ENCODE results near the gene GBP4. TPM values are rescaled to one million over a fixed set of nuclear protein-coding genes. Genes with fewer than 3 reads are reported as not detected.

The GBP4 gene
- polyA plus RNA-seq, 1 of the 3 experiments (the other 2 are of a cell fraction): 0.02 TPM

GRCh38 chr1:89213347-89213746 lies 14.6 kb upstream of the GBP4 start:
- WGBS (ENCODE audit: low lambda C conversion rate): 9% methylated on average over 1 of the region's 1 CpG
- Histone ChIP-seq H3K9me2 (no peaks in the 10 kb centered on the region), H4K20me1 (ENCODE audit: insufficient read depth) (no peaks in the 10 kb centered on the region), H3K9me3 (0 out of 2 replicates have a peak, but pooled peaks cover 3% of the 10 kb centered on the region), H3K36me3 (replicated peaks in 1 of 2; ENCODE audit: control insufficient read depth in 1 of 2, insufficient read depth in 2 of 2, low read length in 1 of 2) (no peaks in the 10 kb centered on the region), H2AFZ (ENCODE audit: low read depth) (no peak overlapping the region), H3K27me3 (ENCODE audit: insufficient read depth) (no peaks in the 10 kb centered on the region), H3K9ac (no peak overlapping the region), H3K27ac (ENCODE audit: low read depth in 2 of 2, low read length in 1 of 2) (no peak overlapping the region), H3K4me3 (ENCODE audit: low read depth in 2 of 2, low read length in 1 of 2) (no peak overlapping the region), H3F3A (replicated peaks; ENCODE audit: insufficient read depth) (no peaks in the 10 kb centered on the region), H3K4me1 (ENCODE audit: control insufficient read depth in 1 of 2, insufficient read depth in 2 of 2, low read depth in 1 of 2, low read length in 1 of 2) (no peaks in the 10 kb centered on the region), H3K79me2 (ENCODE audit: insufficient read depth) (no peaks in the 10 kb centered on the region), H3K4me2 (no peak overlapping the region)
- CTCF ChIA-PET: no interaction called here
- TF ChIP-seq RAD21 (IDR thresholded peaks at IDR 0.05; ENCODE audit: low read length): no peak
- no peak for TF ChIP-seq MXI1 (IDR thresholded peaks at IDR 0.05; ENCODE audit: low read depth, low read length)
- no peak for TF ChIP-seq NRF1 (IDR thresholded peaks at IDR 0.05; ENCODE audit: low read depth, low read length)
- no peak for TF ChIP-seq ELF1 (IDR thresholded peaks at IDR 0.05)
- TF ChIP-seq YY1 (IDR thresholded peaks at IDR 0.05; ENCODE audit: low read depth): no peak
- TF ChIP-seq, protein P1, sequence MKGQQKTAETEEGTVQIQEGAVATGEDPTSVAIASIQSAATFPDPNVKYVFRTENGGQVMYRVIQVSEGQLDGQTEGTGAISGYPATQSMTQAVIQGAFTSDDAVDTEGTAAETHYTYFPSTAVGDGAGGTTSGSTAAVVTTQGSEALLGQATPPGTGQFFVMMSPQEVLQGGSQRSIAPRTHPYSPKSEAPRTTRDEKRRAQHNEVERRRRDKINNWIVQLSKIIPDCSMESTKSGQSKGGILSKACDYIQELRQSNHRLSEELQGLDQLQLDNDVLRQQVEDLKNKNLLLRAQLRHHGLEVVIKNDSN (IDR thresholded peaks at IDR 0.05; ENCODE audit: borderline replicate concordance, low read depth): no peak
- TF ChIP-seq, protein P2, sequence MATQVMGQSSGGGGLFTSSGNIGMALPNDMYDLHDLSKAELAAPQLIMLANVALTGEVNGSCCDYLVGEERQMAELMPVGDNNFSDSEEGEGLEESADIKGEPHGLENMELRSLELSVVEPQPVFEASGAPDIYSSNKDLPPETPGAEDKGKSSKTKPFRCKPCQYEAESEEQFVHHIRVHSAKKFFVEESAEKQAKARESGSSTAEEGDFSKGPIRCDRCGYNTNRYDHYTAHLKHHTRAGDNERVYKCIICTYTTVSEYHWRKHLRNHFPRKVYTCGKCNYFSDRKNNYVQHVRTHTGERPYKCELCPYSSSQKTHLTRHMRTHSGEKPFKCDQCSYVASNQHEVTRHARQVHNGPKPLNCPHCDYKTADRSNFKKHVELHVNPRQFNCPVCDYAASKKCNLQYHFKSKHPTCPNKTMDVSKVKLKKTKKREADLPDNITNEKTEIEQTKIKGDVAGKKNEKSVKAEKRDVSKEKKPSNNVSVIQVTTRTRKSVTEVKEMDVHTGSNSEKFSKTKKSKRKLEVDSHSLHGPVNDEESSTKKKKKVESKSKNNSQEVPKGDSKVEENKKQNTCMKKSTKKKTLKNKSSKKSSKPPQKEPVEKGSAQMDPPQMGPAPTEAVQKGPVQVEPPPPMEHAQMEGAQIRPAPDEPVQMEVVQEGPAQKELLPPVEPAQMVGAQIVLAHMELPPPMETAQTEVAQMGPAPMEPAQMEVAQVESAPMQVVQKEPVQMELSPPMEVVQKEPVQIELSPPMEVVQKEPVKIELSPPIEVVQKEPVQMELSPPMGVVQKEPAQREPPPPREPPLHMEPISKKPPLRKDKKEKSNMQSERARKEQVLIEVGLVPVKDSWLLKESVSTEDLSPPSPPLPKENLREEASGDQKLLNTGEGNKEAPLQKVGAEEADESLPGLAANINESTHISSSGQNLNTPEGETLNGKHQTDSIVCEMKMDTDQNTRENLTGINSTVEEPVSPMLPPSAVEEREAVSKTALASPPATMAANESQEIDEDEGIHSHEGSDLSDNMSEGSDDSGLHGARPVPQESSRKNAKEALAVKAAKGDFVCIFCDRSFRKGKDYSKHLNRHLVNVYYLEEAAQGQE (IDR thresholded peaks at IDR 0.05; ENCODE audit: low read depth, low read length): no peak
- TF ChIP-seq EZH2phosphoT487 (IDR thresholded peaks at IDR 0.05; ENCODE audit: borderline replicate concordance, low read depth): no peak
- TF ChIP-seq RFX5 (IDR thresholded peaks at IDR 0.05; ENCODE audit: low read length): no peak
- TF ChIP-seq ZBTB33 (IDR thresholded peaks at IDR 0.05; ENCODE audit: borderline replicate concordance, low read depth): no peak
- TF ChIP-seq GABPA (IDR thresholded peaks at IDR 0.05; ENCODE audit: low read depth): no peak
- no peak for TF ChIP-seq GATA2 (CRISPR knock-in tag; IDR thresholded peaks at IDR 0.05)
- TF ChIP-seq, protein P3, sequence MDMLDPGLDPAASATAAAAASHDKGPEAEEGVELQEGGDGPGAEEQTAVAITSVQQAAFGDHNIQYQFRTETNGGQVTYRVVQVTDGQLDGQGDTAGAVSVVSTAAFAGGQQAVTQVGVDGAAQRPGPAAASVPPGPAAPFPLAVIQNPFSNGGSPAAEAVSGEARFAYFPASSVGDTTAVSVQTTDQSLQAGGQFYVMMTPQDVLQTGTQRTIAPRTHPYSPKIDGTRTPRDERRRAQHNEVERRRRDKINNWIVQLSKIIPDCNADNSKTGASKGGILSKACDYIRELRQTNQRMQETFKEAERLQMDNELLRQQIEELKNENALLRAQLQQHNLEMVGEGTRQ (IDR thresholded peaks at IDR 0.05; ENCODE audit: borderline replicate concordance, low read depth, low read length): no peak
- no peak for TF ChIP-seq MAX (IDR thresholded peaks at IDR 0.05; ENCODE audit: low read depth)
- TF ChIP-seq, protein P4, sequence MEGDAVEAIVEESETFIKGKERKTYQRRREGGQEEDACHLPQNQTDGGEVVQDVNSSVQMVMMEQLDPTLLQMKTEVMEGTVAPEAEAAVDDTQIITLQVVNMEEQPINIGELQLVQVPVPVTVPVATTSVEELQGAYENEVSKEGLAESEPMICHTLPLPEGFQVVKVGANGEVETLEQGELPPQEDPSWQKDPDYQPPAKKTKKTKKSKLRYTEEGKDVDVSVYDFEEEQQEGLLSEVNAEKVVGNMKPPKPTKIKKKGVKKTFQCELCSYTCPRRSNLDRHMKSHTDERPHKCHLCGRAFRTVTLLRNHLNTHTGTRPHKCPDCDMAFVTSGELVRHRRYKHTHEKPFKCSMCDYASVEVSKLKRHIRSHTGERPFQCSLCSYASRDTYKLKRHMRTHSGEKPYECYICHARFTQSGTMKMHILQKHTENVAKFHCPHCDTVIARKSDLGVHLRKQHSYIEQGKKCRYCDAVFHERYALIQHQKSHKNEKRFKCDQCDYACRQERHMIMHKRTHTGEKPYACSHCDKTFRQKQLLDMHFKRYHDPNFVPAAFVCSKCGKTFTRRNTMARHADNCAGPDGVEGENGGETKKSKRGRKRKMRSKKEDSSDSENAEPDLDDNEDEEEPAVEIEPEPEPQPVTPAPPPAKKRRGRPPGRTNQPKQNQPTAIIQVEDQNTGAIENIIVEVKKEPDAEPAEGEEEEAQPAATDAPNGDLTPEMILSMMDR (IDR thresholded peaks at IDR 0.05): no peak
- no peak for TF ChIP-seq TCF12 (IDR thresholded peaks at IDR 0.05)
- TF ChIP-seq EP300 (IDR thresholded peaks at IDR 0.05; ENCODE audit: borderline replicate concordance in 1 of 2, low read depth in 1 of 2, low read length in 1 of 2): no peak
- no peak for TF ChIP-seq MEF2A (IDR thresholded peaks at IDR 0.05; ENCODE audit: borderline replicate concordance, low read depth)
- TF ChIP-seq, protein P5, sequence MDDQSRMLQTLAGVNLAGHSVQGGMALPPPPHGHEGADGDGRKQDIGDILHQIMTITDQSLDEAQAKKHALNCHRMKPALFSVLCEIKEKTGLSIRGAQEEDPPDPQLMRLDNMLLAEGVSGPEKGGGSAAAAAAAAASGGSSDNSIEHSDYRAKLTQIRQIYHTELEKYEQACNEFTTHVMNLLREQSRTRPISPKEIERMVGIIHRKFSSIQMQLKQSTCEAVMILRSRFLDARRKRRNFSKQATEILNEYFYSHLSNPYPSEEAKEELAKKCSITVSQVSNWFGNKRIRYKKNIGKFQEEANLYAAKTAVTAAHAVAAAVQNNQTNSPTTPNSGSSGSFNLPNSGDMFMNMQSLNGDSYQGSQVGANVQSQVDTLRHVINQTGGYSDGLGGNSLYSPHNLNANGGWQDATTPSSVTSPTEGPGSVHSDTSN (IDR thresholded peaks at IDR 0.05): no peak
- no peak for TF ChIP-seq FOXM1 (IDR thresholded peaks at IDR 0.05; ENCODE audit: low read depth)
- no peak for DNase-seq
- POLR2A ChIA-PET: no interaction called here
